ENCODE measurements around the gene SLC25A4. TPM values are rescaled to one million over a fixed set of nuclear protein-coding genes. Genes with fewer than 3 reads are reported as not detected.
A peak's percentile ranks its signal among the peaks of the same experiment; 100 is the strongest.

SLC25A4 gene
- total RNA-seq, 1 donor from 2014 or later = 24.1 TPM

GRCh38 chr4:185108185-185108584 lies 34.9 kb upstream of the SLC25A4 start:
- peaks cover 4% of the 10 kb centered on the region for H3K27me3 Mint-ChIP-seq (ENCODE audit: low read depth)
- no peak overlapping the region for H3K27ac Mint-ChIP-seq (ENCODE audit: unreplicated experiment)
- no peaks in the 10 kb centered on the region for H3K9me3 Mint-ChIP-seq
- no peak for DNase-seq (ENCODE audit: low read depth, low spot score)
- no peak for TF ChIP-seq CTCF (conservative IDR thresholded peaks at IDR 0.05)
- H3K4me1 Mint-ChIP-seq = peaks cover 21% of the 10 kb centered on the region
- no peak overlapping the region for H3K4me3 Mint-ChIP-seq
- no peaks in the 10 kb centered on the region for H3K36me3 Mint-ChIP-seq (ENCODE audit: low read depth)

- no peak for DNase-seq (ENCODE audit: low read depth, low spot score)
- no peak overlapping the region for H3K27ac Mint-ChIP-seq (ENCODE audit: unreplicated experiment)
- no peaks in the 10 kb centered on the region for H3K36me3 Mint-ChIP-seq (ENCODE audit: low read depth)
- H3K9me3 Mint-ChIP-seq = no peaks in the 10 kb centered on the region
- H3K4me3 Mint-ChIP-seq = no peak overlapping the region
- TF ChIP-seq CTCF (conservative IDR thresholded peaks at IDR 0.05) = no peak
- H3K4me1 Mint-ChIP-seq = peaks cover 21% of the 10 kb centered on the region
- H3K27me3 Mint-ChIP-seq (ENCODE audit: low read depth) = peaks cover 3% of the 10 kb centered on the region
These were observed 34.4 kb upstream of the SLC25A4 start for GRCh38 chr4:185108669-185109068.

GRCh38 chr4:185109736-185110135 lies 33.3 kb upstream of the SLC25A4 start:
- Mint-ChIP-seq H3K27ac (ENCODE audit: unreplicated experiment) (no peak overlapping the region), H3K27me3 (ENCODE audit: low read depth) (no peaks in the 10 kb centered on the region), H3K9me3 (no peaks in the 10 kb centered on the region), H3K4me3 (no peak overlapping the region), H3K4me1 (peaks cover 21% of the 10 kb centered on the region), H3K36me3 (ENCODE audit: low read depth) (no peaks in the 10 kb centered on the region)
- no peak for TF ChIP-seq CTCF (conservative IDR thresholded peaks at IDR 0.05)
- no peak for DNase-seq (ENCODE audit: low read depth, low spot score)

- H3K27ac Mint-ChIP-seq (ENCODE audit: unreplicated experiment) = no peak overlapping the region
- no peak for DNase-seq (ENCODE audit: low read depth, low spot score)
- H3K9me3 Mint-ChIP-seq = no peaks in the 10 kb centered on the region
- H3K4me1 Mint-ChIP-seq = peaks cover 21% of the 10 kb centered on the region
- H3K36me3 Mint-ChIP-seq (ENCODE audit: low read depth) = no peaks in the 10 kb centered on the region
- H3K27me3 Mint-ChIP-seq (ENCODE audit: low read depth) = no peaks in the 10 kb centered on the region
- no peak overlapping the region for H3K4me3 Mint-ChIP-seq
- TF ChIP-seq CTCF (conservative IDR thresholded peaks at IDR 0.05) = no peak
These were observed 32.7 kb upstream of the SLC25A4 start for GRCh38 chr4:185110375-185110823.

- H3K4me1 Mint-ChIP-seq = peaks cover 19% of the 10 kb centered on the region
- H3K27me3 Mint-ChIP-seq (ENCODE audit: low read depth) = no peaks in the 10 kb centered on the region
- DNase-seq (ENCODE audit: low read depth, low spot score) = no peak
- TF ChIP-seq CTCF (conservative IDR thresholded peaks at IDR 0.05) = no peak
- H3K9me3 Mint-ChIP-seq = no peaks in the 10 kb centered on the region
- peak overlapping the region; percentile 37 for H3K27ac Mint-ChIP-seq (ENCODE audit: unreplicated experiment)
- H3K36me3 Mint-ChIP-seq (ENCODE audit: low read depth) = no peaks in the 10 kb centered on the region
- H3K4me3 Mint-ChIP-seq = no peak overlapping the region
These were observed 31.0 kb upstream of the SLC25A4 start for GRCh38 chr4:185112104-185112503.

GRCh38 chr4:185113340-185113739 lies 29.7 kb upstream of the SLC25A4 start:
- Mint-ChIP-seq H3K4me1 (peaks cover 19% of the 10 kb centered on the region), H3K27ac (ENCODE audit: unreplicated experiment) (no peak overlapping the region), H3K36me3 (ENCODE audit: low read depth) (no peaks in the 10 kb centered on the region), H3K27me3 (ENCODE audit: low read depth) (no peaks in the 10 kb centered on the region), H3K4me3 (no peak overlapping the region), H3K9me3 (no peaks in the 10 kb centered on the region)
- TF ChIP-seq CTCF (conservative IDR thresholded peaks at IDR 0.05) = no peak
- DNase-seq (ENCODE audit: low read depth, low spot score) = no peak

Measured in neural crest cell (in vitro differentiated cells).